ENCODE results near the gene EIF3J. TPM values are rescaled to one million over a fixed set of nuclear protein-coding genes. Genes with fewer than 3 reads are reported as not detected.
"Not testable (repeated sequence)": the region's sequence is repeated elsewhere in the genome, so short reads cannot be mapped to it uniquely, and the experiment has no call there.

EIF3J gene
- 100 to 1,000 TPM in 3 of 4 donors, 10 to 100 TPM in 1; 96.2 to 120 (median 109) TPM for polyA plus RNA-seq (ENCODE audit: insufficient read length in 4 of 4)

DNA sequence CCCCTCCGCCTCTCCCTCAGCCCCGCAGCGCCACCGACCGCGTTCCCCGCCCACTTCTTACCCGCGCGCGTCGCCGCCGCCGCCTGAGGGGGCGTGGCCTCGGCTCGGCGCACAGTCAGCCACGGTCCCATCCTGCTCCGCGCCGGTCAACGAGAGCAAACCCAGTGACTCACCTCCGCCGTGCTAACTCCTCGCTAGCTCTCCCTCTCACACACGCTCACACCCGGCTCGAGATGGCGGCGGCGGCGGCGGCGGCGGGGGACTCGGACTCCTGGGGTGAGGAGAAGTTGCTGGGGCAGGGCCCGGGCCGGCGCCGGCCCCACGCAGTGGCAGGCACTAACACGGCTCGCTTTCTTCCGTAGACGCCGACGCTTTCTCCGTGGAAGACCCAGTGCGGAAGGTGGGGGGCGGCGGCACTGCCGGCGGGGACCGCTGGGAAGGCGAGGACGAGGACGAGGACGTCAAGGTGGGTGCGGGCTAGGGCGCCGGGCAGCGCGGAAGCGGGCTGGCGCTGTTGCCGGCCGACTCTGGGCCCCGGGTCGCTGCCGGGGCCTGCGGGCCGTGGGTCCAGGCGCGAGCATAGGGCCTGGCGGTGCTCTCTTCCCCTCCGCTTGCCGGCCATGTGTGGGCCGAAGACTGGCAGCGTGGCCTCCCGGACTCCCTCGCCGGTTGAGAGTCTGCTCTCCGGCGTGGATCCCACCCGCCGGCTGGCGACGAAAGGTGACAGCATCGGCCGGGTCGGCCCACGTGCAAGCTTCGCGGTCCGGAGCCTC is at the start of gene EIF3J:
Gene EIF3J, plus strand, starts transcription at position 186 of the 773 bp plus-strand sequence. Its CDS starts 48 bp downstream, at position 234.
- DNase-seq (ENCODE audit: low read depth in 4 of 4, low spot score in 3 of 4): peak in 3 of 4 donors; percentile 87 to 88 (median 88)

DNA sequence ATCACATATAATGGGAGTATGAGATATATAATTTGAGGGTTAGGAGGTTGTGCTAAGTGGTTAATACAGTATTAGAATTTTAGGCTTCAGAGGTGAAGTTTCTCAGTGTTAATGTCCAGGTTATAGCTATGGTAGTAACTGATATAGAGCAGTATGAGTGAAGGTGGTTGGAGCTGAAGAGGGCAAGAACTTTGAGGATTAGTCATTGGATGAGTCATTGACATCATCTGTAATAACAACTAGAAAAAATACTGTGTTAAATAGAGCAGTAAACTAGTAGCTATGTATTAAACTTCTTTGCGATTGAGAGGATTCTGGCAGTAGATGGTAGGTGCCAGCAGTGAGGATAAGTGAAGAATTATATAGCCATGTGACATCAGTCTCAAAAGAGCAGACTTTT is 47.5 kb upstream of the EIF3J start:
- DNase-seq (ENCODE audit: low read depth in 4 of 4, low spot score in 3 of 4): no peak

DNA sequence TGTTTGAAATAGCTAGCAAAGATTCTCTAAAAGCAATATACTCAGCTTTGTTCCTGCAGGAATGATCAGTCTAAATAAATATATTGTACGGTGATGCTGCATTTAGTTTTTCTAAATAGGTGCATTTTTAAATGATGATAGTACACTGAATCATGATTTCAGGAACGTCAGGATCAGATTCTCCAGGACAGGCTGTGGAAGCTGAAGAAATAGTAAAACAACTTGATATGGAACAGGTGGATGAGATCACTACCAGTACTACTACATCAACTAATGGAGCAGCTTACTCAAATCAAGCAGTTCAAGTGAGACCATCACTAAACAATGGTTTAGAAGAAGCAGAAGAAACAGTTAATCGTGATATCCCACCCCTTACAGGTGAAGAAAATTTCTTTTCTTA is 46.3 kb upstream of the EIF3J start:
- DNase-seq (ENCODE audit: low read depth in 4 of 4, low spot score in 3 of 4): no peak

GRCh38 chr15:44492040-44492439 is 44.9 kb upstream of the EIF3J start:
- no peak for DNase-seq (ENCODE audit: low read depth in 4 of 4, low spot score in 3 of 4)

GRCh38 chr15:44492672-44493071 is 44.3 kb upstream of the EIF3J start:
- DNase-seq (ENCODE audit: low read depth in 4 of 4, low spot score in 3 of 4): no peak

- no peak for DNase-seq (ENCODE audit: low read depth in 4 of 4, low spot score in 3 of 4)
These were observed 41.4 kb upstream of the EIF3J start for GRCh38 chr15:44495562-44495961.

DNA sequence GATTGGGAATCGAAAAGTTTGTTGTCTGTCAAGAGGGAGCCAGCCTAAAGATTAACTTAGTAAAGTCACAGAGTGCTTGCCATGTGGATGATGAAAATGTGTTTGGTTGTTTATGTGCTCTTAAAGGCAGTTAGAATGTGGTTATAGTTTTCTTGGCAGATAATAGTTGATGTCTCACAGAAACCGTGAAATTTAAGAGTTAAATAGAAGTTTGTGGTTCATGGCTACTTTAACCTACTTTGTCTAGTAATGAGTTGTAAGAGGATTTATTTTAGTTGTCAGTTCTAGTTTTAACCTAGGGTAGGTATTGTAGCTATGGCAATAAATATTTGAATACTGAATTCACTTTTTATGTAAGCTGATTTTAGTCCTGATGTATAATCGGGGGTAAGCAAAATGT is 36.4 kb upstream of the EIF3J start:
- DNase-seq (ENCODE audit: low read depth in 4 of 4, low spot score in 3 of 4): no peak

GRCh38 chr15:44501768-44502366 is 35.1 kb upstream of the EIF3J start:
- DNase-seq (ENCODE audit: low read depth in 4 of 4, low spot score in 3 of 4): peak in 1 of 4 donors; percentile 14

DNA sequence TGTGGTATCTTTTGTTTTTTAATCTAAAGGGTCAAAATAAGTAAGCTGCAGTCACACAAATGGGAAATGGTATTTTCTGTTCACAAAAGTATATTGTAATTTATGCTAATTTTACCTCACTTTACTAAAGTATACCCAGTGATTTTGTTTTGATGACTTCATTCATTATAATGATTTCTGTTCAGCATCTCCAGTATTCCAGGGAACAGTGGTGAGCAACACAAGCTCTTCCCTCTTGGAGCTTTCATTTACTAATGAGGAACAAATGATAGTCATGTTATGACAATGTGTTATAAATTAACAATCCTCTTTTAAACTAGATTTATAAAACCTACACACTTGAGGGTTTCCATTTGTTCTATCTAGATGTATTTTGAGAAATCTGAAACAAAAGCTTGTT is 20.5 kb upstream of the EIF3J start:
- DNase-seq (ENCODE audit: low read depth in 4 of 4, low spot score in 3 of 4): no peak

DNA sequence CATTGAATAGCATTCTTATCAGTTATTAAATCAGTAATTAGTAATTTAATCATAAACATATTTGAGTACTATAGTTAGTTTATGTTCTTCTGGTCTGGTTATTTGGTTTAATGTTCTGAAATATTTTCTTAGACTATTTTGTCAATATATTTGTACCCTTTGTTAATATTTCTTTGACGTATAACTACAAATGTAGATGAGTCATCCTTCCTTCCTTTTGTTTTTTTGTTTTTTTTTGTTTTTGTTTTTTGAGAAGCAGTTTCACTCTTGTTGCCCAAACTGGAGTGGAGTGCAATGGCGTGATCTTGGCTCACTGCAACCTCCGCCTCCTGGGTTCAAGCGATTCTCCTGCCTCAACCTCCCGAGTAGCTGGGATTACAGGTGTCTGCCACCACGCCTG is 17.4 kb upstream of the EIF3J start:
- DNase-seq (ENCODE audit: low read depth in 4 of 4, low spot score in 3 of 4): no peak

- DNase-seq (ENCODE audit: low read depth in 4 of 4, low spot score in 3 of 4): no peak
These were observed 11.9 kb upstream of the EIF3J start for GRCh38 chr15:44525018-44525417.

DNA sequence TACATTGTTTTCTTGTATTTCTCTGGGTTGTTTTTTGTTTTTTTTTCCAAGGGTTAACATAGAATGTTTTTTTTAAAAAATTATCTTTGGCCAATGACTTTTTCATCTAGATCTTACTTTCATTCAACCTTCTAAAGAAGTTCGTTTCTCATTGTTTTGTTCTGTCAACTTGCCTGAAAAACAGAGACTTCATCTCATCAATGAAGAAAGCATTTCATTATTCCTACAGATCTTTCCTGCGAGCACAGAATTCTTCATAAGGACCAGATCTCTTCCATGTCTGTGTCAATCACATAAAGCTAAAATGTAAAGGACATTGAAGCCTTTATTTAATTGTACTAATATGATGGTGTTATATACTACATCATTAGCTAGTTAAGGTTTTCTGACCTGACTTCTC is 9.7 kb upstream of the EIF3J start:
- DNase-seq (ENCODE audit: low read depth in 4 of 4, low spot score in 3 of 4): no peak

DNA sequence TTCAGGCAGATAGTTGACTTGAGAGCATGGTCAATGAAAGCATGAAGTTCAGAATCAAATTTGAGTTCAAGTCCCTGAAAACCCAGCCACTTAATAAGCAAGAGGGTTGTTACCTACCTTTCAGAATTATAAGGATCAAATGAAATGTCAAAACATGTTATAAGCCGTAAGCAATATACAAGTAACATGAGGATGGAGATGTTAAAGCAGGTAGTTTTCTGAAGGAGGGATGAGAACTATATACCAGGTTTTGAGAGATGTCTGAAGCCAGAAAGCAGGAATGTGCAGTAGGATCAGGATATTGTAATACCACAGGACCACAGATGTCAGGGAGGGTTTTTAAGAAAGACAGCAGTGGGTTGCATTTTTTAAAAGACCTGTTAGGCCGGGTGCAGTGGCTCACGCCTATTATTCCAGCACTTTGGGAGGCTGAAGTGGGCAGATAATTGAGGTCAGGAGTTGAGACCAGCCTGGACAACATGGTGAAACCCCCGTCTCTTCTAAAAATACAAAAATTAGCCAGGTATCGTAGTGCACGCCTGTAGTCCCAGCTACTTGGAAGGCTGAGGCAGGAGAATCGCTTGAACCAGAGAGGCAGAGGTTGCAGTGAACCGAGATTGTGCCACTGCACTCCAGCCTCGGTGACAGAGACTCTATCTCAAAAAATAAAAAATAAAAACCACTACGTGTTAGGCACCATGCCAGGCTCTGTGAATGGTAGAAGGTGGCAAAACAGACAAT is 6.9 kb upstream of the EIF3J start:
- no peak for DNase-seq (ENCODE audit: low read depth in 4 of 4, low spot score in 3 of 4)

GRCh38 chr15:44530653-44531052 is 6.3 kb upstream of the EIF3J start:
- no peak for DNase-seq (ENCODE audit: low read depth in 4 of 4, low spot score in 3 of 4)

GRCh38 chr15:44532275-44532674 is 4.7 kb upstream of the EIF3J start:
- DNase-seq (ENCODE audit: low read depth in 4 of 4, low spot score in 3 of 4): not testable (repeated sequence)

DNA sequence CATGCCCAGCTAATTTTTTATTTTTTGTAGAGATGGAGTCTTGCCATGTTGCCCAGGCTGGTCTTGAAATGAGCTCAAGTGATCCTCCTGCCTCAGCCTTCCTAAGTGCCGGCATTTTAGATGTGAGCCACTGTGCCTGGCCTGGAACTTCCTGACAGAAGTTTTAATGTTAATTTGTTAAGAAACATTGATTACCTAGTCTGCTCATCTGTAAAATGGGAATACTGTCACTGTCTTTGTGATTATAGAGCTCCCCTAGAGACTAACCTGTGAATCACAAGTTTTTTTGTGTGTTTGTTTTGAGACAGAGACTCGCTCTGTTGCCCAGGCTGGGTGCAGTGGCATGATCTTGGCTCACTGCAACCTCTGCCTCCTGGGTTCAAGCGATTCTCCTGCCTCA is 4.3 kb upstream of the EIF3J start:
- no peak for DNase-seq (ENCODE audit: low read depth in 4 of 4, low spot score in 3 of 4)

DNA sequence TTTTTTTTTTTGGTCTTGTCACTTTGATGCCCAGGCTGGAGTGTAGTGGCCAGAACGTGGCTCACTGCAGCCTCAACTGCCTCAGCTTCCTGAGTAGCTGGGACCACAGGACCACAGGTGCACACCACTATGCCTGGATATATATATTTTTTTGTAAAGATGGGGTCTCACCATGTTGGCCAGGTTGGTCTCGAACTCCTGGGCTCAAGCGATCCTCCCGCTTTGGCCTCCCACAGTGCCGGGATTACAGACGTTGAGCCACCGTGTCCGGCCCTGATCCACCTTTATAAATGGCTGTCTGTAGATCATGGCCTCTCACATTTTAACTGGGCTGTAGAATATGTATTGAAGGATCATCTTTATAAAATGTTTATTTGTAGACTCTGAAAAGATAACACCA is 1.9 kb upstream of the EIF3J start:
- DNase-seq (ENCODE audit: low read depth in 4 of 4, low spot score in 3 of 4): no peak

GRCh38 chr15:44535523-44536301 is 1.2 kb upstream of the EIF3J start:
- DNase-seq (ENCODE audit: low read depth in 4 of 4, low spot score in 3 of 4): peak in 3 of 4 donors; percentile 22 to 27 (median 25)

GRCh38 chr15:44536302-44536961 is 515 bp upstream of the EIF3J start:
- peak in 3 of 4 donors; percentile 67 to 88 (median 76) for DNase-seq (ENCODE audit: low read depth in 4 of 4, low spot score in 3 of 4)

GRCh38 chr15:44537735-44538240 is 841 bp downstream of the EIF3J start:
- DNase-seq (ENCODE audit: low read depth in 4 of 4, low spot score in 3 of 4): peak; percentile 3 to 34 (median 8)

Measured in right renal pelvis (tissue), 4 donors.